HG02840 (cell line): Measurements from ENCODE around the gene TFEB.

Experiments used
- ATAC-seq: cut with Tn5 transposase; IDR thresholded peaks from one replicate; pipeline ENCODE4 v1.9.1; 2021; ENCODE audit warnings: mild to moderate bottlenecking, moderate library complexity, moderate number of reproducible peaks; ENCODE audit not compliant: unreplicated experiment, low FRiP score

The TFEB gene

GRCh38 chr6:41656002-41656691 lies 79.3 kb downstream of the TFEB start:
- ATAC-seq = no peak

- ATAC-seq = no peak
Observed at GRCh38 chr6:41655646-41656001, 79.8 kb downstream of the TFEB start.

DNA sequence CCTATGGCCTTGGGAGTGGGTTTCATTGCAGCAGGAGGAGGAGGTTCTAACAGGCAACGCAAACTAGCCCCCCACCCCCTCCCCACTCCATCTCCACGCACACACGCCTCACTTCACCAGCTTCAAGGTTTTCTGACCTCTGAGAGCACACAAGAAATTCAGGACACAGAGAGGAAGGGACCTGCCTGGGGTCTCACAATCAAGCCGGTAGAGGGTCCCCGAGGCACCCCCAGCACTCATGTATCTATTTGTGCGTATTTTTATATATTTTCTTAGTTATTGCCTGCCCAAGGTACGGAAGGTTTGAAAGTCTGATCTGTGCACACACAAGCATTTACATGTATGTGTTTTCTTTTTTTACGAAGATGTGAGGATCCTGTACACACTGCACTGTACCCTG lies 80.2 kb downstream of the TFEB start:
- no peak for ATAC-seq

- ATAC-seq = no peak
Observed at GRCh38 chr6:41654698-41655151, 80.7 kb downstream of the TFEB start.

DNA sequence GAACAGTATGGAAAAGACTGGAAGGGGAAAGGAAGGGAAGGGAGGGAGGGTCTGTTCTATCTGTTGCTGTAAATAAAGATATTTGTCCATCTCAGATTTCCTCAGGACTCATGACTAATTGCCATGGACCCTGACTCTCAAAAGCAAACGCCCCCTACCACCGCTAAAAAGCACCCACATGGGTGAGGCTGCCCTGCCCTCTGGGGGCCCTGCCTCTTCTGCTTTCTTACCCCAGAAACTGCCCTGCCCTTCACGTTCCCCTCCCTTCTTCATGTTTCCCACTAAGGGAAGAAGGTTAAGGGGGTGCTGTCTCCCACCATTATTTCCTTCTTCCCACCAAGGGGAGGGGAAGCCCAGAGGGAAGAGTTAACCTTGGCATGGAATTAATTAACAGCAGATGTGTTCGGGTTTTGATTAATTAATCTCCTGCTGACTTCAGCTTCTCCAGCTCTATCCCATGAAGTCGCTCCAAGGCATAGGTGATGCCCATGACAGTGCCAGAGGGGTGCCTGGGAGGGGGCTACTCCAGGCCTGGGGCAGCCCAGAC lies 81.2 kb downstream of the TFEB start:
- ATAC-seq = no peak

GRCh38 chr6:41653691-41654090 lies 81.7 kb downstream of the TFEB start:
- ATAC-seq = no peak

GRCh38 chr6:41652866-41653652 lies 82.3 kb downstream of the TFEB start:
- ATAC-seq = no peak

GRCh38 chr6:41651962-41652657 lies 83.3 kb downstream of the TFEB start:
- ATAC-seq = no peak

GRCh38 chr6:41651246-41651961 lies 84.0 kb downstream of the TFEB start:
- no peak for ATAC-seq

- no peak for ATAC-seq
Observed at GRCh38 chr6:41650120-41650519, 85.3 kb downstream of the TFEB start.

GRCh38 chr6:41649596-41649995 lies 85.8 kb downstream of the TFEB start:
- ATAC-seq = no peak

DNA sequence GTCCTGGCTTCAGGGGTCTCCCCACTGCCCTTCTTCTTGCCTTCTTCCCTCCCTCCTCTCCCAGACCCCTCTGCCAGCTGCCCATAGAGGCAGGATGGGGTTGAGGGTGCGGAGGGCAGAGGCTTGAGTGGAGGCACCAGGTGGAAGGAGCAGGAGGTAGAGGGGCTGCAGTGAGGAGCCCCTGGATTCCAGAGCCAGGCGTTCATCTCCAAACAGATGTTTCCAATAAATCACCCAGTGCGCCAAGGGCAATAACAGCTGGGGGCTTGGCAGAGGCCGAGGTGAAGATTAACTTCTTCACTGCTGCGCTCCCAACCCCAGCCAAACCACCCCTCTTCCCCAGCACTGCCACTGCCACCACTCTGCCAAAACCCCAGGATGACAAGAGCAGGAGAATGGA lies 86.5 kb downstream of the TFEB start:
- ATAC-seq = no peak

GRCh38 chr6:41648070-41648585 lies 87.3 kb downstream of the TFEB start:
- ATAC-seq = no peak

GRCh38 chr6:41647061-41647511 lies 88.3 kb downstream of the TFEB start:
- ATAC-seq = no peak

- ATAC-seq = no peak
Observed at GRCh38 chr6:41646026-41646795, 89.2 kb downstream of the TFEB start.

DNA sequence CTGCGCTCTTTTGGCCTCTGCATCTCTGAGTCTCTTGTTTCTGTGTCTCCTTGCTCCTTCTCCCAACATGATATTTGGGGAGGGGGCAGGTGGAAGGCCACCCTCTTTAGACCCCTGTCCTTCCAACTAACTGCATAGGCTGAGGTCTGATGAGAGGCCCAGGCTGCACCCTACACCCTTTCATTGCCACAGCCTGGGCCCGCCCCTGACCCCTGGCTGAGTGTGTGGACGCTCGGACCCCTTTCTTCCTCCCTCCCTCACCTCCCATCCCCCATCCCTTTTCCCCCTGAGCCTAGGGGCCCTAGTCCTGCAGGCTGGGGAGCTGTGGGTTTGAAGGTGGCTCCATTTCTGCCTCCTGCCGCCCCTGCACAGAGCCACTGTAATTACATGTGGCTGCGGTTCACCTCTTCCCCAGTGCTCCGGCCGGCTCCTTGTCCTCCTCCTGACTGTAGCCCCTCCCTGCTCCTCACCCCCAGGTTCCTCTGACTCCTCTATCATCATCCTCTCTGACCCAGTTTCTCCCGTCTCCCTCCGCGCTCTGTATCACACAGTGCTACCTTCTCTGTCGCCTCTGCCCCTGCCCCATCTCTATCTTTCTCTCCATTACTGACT lies 90.3 kb downstream of the TFEB start:
- ATAC-seq = no peak

- ATAC-seq = no peak
Observed at GRCh38 chr6:41644297-41644879, 91.0 kb downstream of the TFEB start.

DNA sequence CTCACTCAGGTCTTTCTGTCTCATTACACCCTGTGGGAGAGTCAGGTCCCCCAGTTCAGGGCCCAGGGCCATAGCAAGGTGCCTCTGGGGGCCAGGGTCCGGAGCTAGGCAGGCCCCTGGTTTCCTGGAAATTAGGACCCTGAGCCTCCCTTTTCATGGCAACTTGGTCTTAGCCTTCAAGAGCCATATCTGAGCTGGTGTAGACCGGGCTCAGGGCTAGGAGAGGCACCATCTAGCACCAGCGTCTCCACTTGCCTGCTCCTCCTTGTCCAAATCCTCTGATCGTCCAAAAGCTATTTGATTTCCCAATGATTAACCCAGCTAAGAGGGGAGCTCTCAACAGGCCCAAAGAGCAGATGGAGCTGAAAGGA lies 91.5 kb downstream of the TFEB start:
- no peak for ATAC-seq
